IMR-90 (cell line): ENCODE data around the gene COL8A1. TPM values are rescaled to one million over a fixed set of nuclear protein-coding genes. Genes with fewer than 3 reads are reported as not detected.

ENCODE experiments used
- ATAC-seq: fragments of 200-7000 bp; cut with Tn5 transposase; 2 replicates; pipeline ENCODE4 v1.9.1; 2020; ENCODE audit warnings: low read depth, mild to moderate bottlenecking, moderate library complexity
- BruUV-seq: library from RNA; stranded (reverse); fragments of 400-500 nt; replicated peaks from 2 replicates; lab custom pipeline; 2021; lab: Mats Ljungman, UMichigan
- CTCF ChIA-PET: fragments of 300-600 bp; formaldehyde crosslinking; extraction: SDS; loops from one replicate; lab custom pipeline; 2021; ENCODE audit warnings: antibody characterized with exemption; lab: Yijun Ruan, JAX
- POLR2A ChIA-PET: fragments of 300-600 bp; sonication (Branson Sonifier 250); formaldehyde crosslinking; loops from one replicate; lab custom pipeline; 2022; ENCODE audit warnings: antibody characterized with exemption; ENCODE audit not compliant: unreplicated experiment; lab: Charles Lee
- DNase-seq: peaks from one replicate; pipeline ENCODE4 v3.0.0; 2013
- H2AFZ ChIP-seq: replicated peaks from 2 replicates; pipeline ENCODE3; 2013; ENCODE audit warnings: low read length, mild to moderate bottlenecking; ENCODE audit not compliant: poor library complexity
- H2AK5ac ChIP-seq: 2 replicates; pipeline ENCODE4 v1.6.1; 2013; ENCODE audit warnings: low read depth, low read length, inconsistent platforms
- H2AK9ac ChIP-seq: replicated peaks from 2 replicates; pipeline ENCODE3; 2013; ENCODE audit warnings: mild to moderate bottlenecking, low read depth, low read length, moderate library complexity; ENCODE audit not compliant: poor library complexity
- H2BK120ac ChIP-seq: 2 replicates; pipeline ENCODE4 v1.6.1; 2013; ENCODE audit warnings: low read depth, low read length, inconsistent platforms
- H2BK15ac ChIP-seq: 3 replicates; pipeline ENCODE4 v1.6.1; 2013; ENCODE audit warnings: low read depth, low read length, inconsistent platforms
- H2BK20ac ChIP-seq: 2 replicates; pipeline ENCODE4 v1.6.1; 2013; ENCODE audit warnings: low read depth, mild to moderate bottlenecking, inconsistent platforms, low read length, moderate library complexity
- H2BK5ac ChIP-seq: 2 replicates; pipeline ENCODE4 v1.6.1; 2013; ENCODE audit warnings: mild to moderate bottlenecking, low read depth, low read length, inconsistent platforms; ENCODE audit not compliant: poor library complexity, severe bottlenecking
- H3K14ac ChIP-seq: replicated peaks from 2 replicates; pipeline ENCODE4 v1.6.1; 2013; ENCODE audit warnings: low read depth, low read length, inconsistent platforms
- H3K18ac ChIP-seq: 2 replicates; pipeline ENCODE4 v1.6.1; 2013; ENCODE audit warnings: low read depth, low read length, control low read depth
- H3K23ac ChIP-seq: 2 replicates; pipeline ENCODE4 v1.6.1; 2013; ENCODE audit warnings: low read depth, low read length, inconsistent platforms
- H3K27ac ChIP-seq: 2 replicates; pipeline ENCODE4 v1.5.1; 2013; ENCODE audit warnings: mild to moderate bottlenecking, control low read depth, low read length; ENCODE audit not compliant: insufficient read depth
- H3K27me3 ChIP-seq: 2 replicates; pipeline ENCODE4 v1.6.1; 2013; ENCODE audit warnings: low read length; ENCODE audit not compliant: control insufficient read depth, insufficient read depth
- H3K36me3 ChIP-seq: 2 replicates; pipeline ENCODE4 v1.6.1; 2013; ENCODE audit warnings: low read length, mixed read lengths; ENCODE audit not compliant: control insufficient read depth, insufficient read depth
- H3K4ac ChIP-seq: 2 replicates; pipeline ENCODE4 v1.6.1; 2013; ENCODE audit warnings: low read depth, low read length, inconsistent platforms
- H3K4me1 ChIP-seq: 2 replicates; pipeline ENCODE4 v1.6.1; 2013; ENCODE audit warnings: low read length, mixed read lengths; ENCODE audit not compliant: control insufficient read depth, insufficient read depth
- H3K4me2 ChIP-seq: 2 replicates; pipeline ENCODE4 v1.6.1; 2013; ENCODE audit warnings: low read depth, mild to moderate bottlenecking, control low read depth, low read length, moderate library complexity
- H3K4me3 ChIP-seq: 2 replicates; pipeline ENCODE4 v1.5.1; 2013; ENCODE audit warnings: low read depth, mild to moderate bottlenecking, control low read depth, low read length, moderate library complexity; ENCODE audit not compliant: insufficient read depth
- H3K56ac ChIP-seq: 2 replicates; pipeline ENCODE4 v1.6.1; 2013; ENCODE audit warnings: low read length, inconsistent platforms; ENCODE audit not compliant: insufficient read depth; ENCODE audit errors: extremely low read depth
- H3K79me1 ChIP-seq, 2 experiments: 2 replicates each; pipeline ENCODE4 v1.6.1; 2013; ENCODE audit warnings: low read length in 2 of 2, inconsistent platforms in 1 of 2, low read depth in 1 of 2
- H3K9ac ChIP-seq: 2 replicates; pipeline ENCODE4 v1.6.1; 2013; ENCODE audit warnings: low read depth, low read length, control low read depth
- H3K9me1 ChIP-seq: 2 replicates; pipeline ENCODE4 v1.6.1; 2013; ENCODE audit warnings: low read length, inconsistent platforms; ENCODE audit not compliant: insufficient read depth
- H3K9me3 ChIP-seq: 2 replicates; pipeline ENCODE4 v1.6.1; 2013; ENCODE audit warnings: low read length; ENCODE audit not compliant: control insufficient read depth, insufficient read depth
- H4K20me1 ChIP-seq: 2 replicates; pipeline ENCODE4 v1.6.1; 2013; ENCODE audit warnings: low read length, inconsistent platforms; ENCODE audit not compliant: insufficient read depth
- H4K5ac ChIP-seq: 2 replicates; pipeline ENCODE4 v1.6.1; 2013; ENCODE audit warnings: mild to moderate bottlenecking, low read depth, low read length, control low read depth
- H4K8ac ChIP-seq, 2 experiments: 2 replicates each; pipeline ENCODE4 v1.6.1; 2013; ENCODE audit warnings: low read depth in 2 of 2, low read length in 2 of 2, control low read depth in 1 of 2, inconsistent platforms in 1 of 2
- H4K91ac ChIP-seq: 2 replicates; pipeline ENCODE4 v1.6.1; 2013; ENCODE audit warnings: low read depth, low read length, inconsistent platforms; ENCODE audit not compliant: insufficient read depth
- CHD1 ChIP-seq: IDR thresholded peaks from 2 replicates; pipeline ENCODE4 v1.6.1; 2012; ENCODE audit warnings: low read depth, low read length, improper control_type of control experiment
- CTCF ChIP-seq: conservative IDR thresholded peaks from 2 replicates; pipeline ENCODE4 v1.5.1; 2012; ENCODE audit warnings: mild to moderate bottlenecking, low read depth, low read length, improper control_type of control experiment
- ELK1 ChIP-seq: fragments of 150-350 bp; IDR thresholded peaks from 2 replicates; pipeline ENCODE4 v1.6.1; 2016; ENCODE audit warnings: low read depth, mild to moderate bottlenecking, low read length, moderate library complexity, borderline replicate concordance
- FOS ChIP-seq: fragments of 150-350 bp; IDR thresholded peaks from 2 replicates; pipeline ENCODE4 v1.6.1; 2016; ENCODE audit warnings: low read depth, low read length
- MAFK ChIP-seq: IDR thresholded peaks from 2 replicates; pipeline ENCODE4 v1.6.1; 2012; ENCODE audit warnings: low read depth, low read length, improper control_type of control experiment
- MAZ ChIP-seq: IDR thresholded peaks from 2 replicates; pipeline ENCODE4 v1.6.1; 2012; ENCODE audit warnings: low read depth, mild to moderate bottlenecking, low read length, improper control_type of control experiment, moderate library complexity, borderline replicate concordance
- NFE2L2 ChIP-seq: fragments of 150-350 bp; IDR thresholded peaks from 2 replicates; pipeline ENCODE4 v1.6.1; 2016; ENCODE audit warnings: low read depth, mild to moderate bottlenecking, low read length
- POLR2A ChIP-seq: IDR thresholded peaks from 2 replicates; pipeline ENCODE4 v1.6.1; 2012; ENCODE audit warnings: mild to moderate bottlenecking, low read depth, low read length
- RAD21 ChIP-seq: IDR thresholded peaks from 2 replicates; pipeline ENCODE4 v1.6.1; 2012; ENCODE audit warnings: low read length, improper control_type of control experiment
- RCOR1 ChIP-seq: IDR thresholded peaks from 2 replicates; pipeline ENCODE4 v1.6.1; 2012; ENCODE audit warnings: mild to moderate bottlenecking, low read length, improper control_type of control experiment; ENCODE audit not compliant: insufficient replicate concordance
- USF2 ChIP-seq: fragments of 150-350 bp; IDR thresholded peaks from 2 replicates; pipeline ENCODE4 v1.6.1; 2017; ENCODE audit warnings: mild to moderate bottlenecking, antibody characterized with exemption, low read length, low read depth
- WGBS, 2 experiments: methylation state at CpG; one replicate each; pipeline versions ENCODE4 v1.1.5 to v1.1.7; 2013; ENCODE audit warnings: missing lambda C conversion rate in 2 of 2; ENCODE audit not compliant: insufficient read length in 1 of 2; ENCODE audit errors: extremely low coverage in 2 of 2; 5-methylcytosine and 5-hydroxymethylcytosine counted together
- dilution Hi-C: fragments of 300-500 bp; cut with HindIII; formaldehyde crosslinking; loops from one replicate; pipeline ENCODE4 v1.14.3; 2018; ENCODE audit warnings: low sequenced_read_pairs; ENCODE audit not compliant: unreplicated experiment
- in situ Hi-C: fragments of 300-500 bp; cut with MboI; formaldehyde crosslinking; loops from 3 replicates; pipeline ENCODE4 v1.14.3; 2019; ENCODE audit warnings: low sequenced_read_pairs, inconsistent platforms, mixed read lengths
- intact Hi-C: fragments of 100-400 bp; cut with micrococcal nuclease; formaldehyde crosslinking; loops from 2 replicates; pipeline ENCODE4 v1.10.0; 2022
- polyA plus RNA-seq, 3 experiments: library from polyadenylated mRNA; depleted of rRNA; stranded (reverse); fragments of >200 nt; gene quantifications; 2 replicates each; pipeline ENCODE4 v1.2.3, GENCODE V29; 2012; ENCODE audit warnings: low replicate concordance in 1 of 3
- total RNA-seq: library from RNA; depleted of rRNA; stranded (reverse); fragments of >200 nt; gene quantifications from 2 replicates; pipeline ENCODE4 v1.2.3, GENCODE V29; 2012

The COL8A1 gene
- total and polyA plus RNA-seq, 2 of the 4 experiments (the other 2 are of a cell fraction): 119 to 151 TPM

GRCh38 chr3:99795573-99795972 lies 157.2 kb downstream of the COL8A1 start:
- dilution Hi-C loops: no loop called here
- H3K23ac ChIP-seq: no peak overlapping the region
- H2BK20ac ChIP-seq: no peak overlapping the region
- no peak for ATAC-seq
- no peak overlapping the region for H2BK120ac ChIP-seq
- H4K5ac ChIP-seq: no peak overlapping the region
- BruUV-seq: no TSS peak
- H3K4me1 ChIP-seq: no peaks in the 10 kb centered on the region
- no peak overlapping the region for H2AK9ac ChIP-seq
- ChIA-PET CTCF (no interaction called here), POLR2A (no interaction called here)
- DNase-seq: no peak
- no peaks in the 10 kb centered on the region for H3K27me3 ChIP-seq
- H4K20me1 ChIP-seq: no peaks in the 10 kb centered on the region
- no peak overlapping the region for H2BK5ac ChIP-seq
- H3K14ac ChIP-seq: no peak overlapping the region
- H4K8ac ChIP-seq: no peak overlapping the region
- no peak overlapping the region for H3K4me2 ChIP-seq
- H3K4ac ChIP-seq: no peak overlapping the region
- H3K9me3 ChIP-seq: no peaks in the 10 kb centered on the region
- H4K91ac ChIP-seq: no peak overlapping the region
- H3K18ac ChIP-seq: no peak overlapping the region
- H3K9ac ChIP-seq: no peak overlapping the region
- intact Hi-C loops: no loop called here
- H2AK5ac ChIP-seq: no peak overlapping the region
- H3K9me1 ChIP-seq: no peaks in the 10 kb centered on the region
- H3K56ac ChIP-seq: no peak overlapping the region
- no peak overlapping the region for H3K27ac ChIP-seq
- WGBS, 2 experiments: 94% methylated on average over 9 of the region's 15 CpGs; no CpG with 5 or more reads in 1 of the 2 experiments
- no peak overlapping the region for H2BK15ac ChIP-seq
- in situ Hi-C loops: loop anchor here (10.0 kb wide), 1 partner anchor 771 kb away; no protein-coding TSS in a partner anchor
- no peak for TF ChIP-seq RCOR1
- TF ChIP-seq USF2: no peak
- TF ChIP-seq NFE2L2: no peak
- TF ChIP-seq RAD21: no peak
- no peak for TF ChIP-seq FOS
- no peak for TF ChIP-seq ELK1
- no peak for TF ChIP-seq MAZ
- TF ChIP-seq CHD1: no peak
- TF ChIP-seq CTCF: no peak
- no peak for TF ChIP-seq POLR2A
- no peak for TF ChIP-seq MAFK
- H3K4me3 ChIP-seq: no peak overlapping the region
- H3K36me3 ChIP-seq: peaks cover 4% of the 10 kb centered on the region; the same call in 1 of the 2 replicates
- H2AFZ ChIP-seq: no peak overlapping the region
- no peaks in the 10 kb centered on the region for H3K79me1 ChIP-seq
